H54 (cell line): Measurements from ENCODE around the gene GH2.

Experiments
- DNase-seq: peaks from one replicate; pipeline ENCODE4 v3.0.0; 2011; ENCODE audit warnings: low spot score, mixed read lengths; ENCODE audit not compliant: insufficient read length
- FAIRE-seq: peaks from 3 replicates; lab custom pipeline; 2011; peaks lifted over from hg19 to GRCh38; lab: Jason Lieb, UNC
- POLR2A ChIP-seq: IDR thresholded peaks from 2 replicates; pipeline ENCODE4 v1.6.1; 2011; ENCODE audit warnings: low read depth, mild to moderate bottlenecking, low read length

Gene GH2

GRCh38 chr17:63841350-63842172, 40.2 kb downstream of the GH2 start:
- no peak for TF ChIP-seq POLR2A
- no peak for FAIRE-seq
- DNase-seq: no peak

- no peak for TF ChIP-seq POLR2A
- no peak for DNase-seq
- FAIRE-seq: no peak
These were observed 41.0 kb downstream of the GH2 start for GRCh38 chr17:63840591-63841349.

GRCh38 chr17:63838631-63839171, 43.0 kb downstream of the GH2 start:
- TF ChIP-seq POLR2A: no peak
- DNase-seq (no peak), FAIRE-seq (no peak)

GRCh38 chr17:63837962-63838600, 43.7 kb downstream of the GH2 start:
- TF ChIP-seq POLR2A: no peak
- no peak for FAIRE-seq
- no peak for DNase-seq

GRCh38 chr17:63837480-63837879, 44.3 kb downstream of the GH2 start:
- no peak for DNase-seq
- FAIRE-seq: no peak
- no peak for TF ChIP-seq POLR2A

- FAIRE-seq: no peak
- no peak for DNase-seq
- TF ChIP-seq POLR2A: no peak
These were observed 44.9 kb downstream of the GH2 start for GRCh38 chr17:63836811-63837210.

GRCh38 chr17:63835167-63835720, 46.5 kb downstream of the GH2 start:
- DNase-seq: no peak
- no peak for TF ChIP-seq POLR2A
- no peak for FAIRE-seq

GRCh38 chr17:63834431-63835166, 47.1 kb downstream of the GH2 start:
- TF ChIP-seq POLR2A: no peak
- DNase-seq (peak; percentile 55), FAIRE-seq (no peak)

- no peak for DNase-seq
- no peak for TF ChIP-seq POLR2A
- no peak for FAIRE-seq
These were observed 47.9 kb downstream of the GH2 start for GRCh38 chr17:63833741-63834373.

- TF ChIP-seq POLR2A: no peak
- DNase-seq (no peak), FAIRE-seq (no peak)
These were observed 48.6 kb downstream of the GH2 start for GRCh38 chr17:63833026-63833740.

GRCh38 chr17:63832455-63832854, 49.3 kb downstream of the GH2 start:
- no peak for FAIRE-seq
- DNase-seq: no peak
- no peak for TF ChIP-seq POLR2A

- no peak for TF ChIP-seq POLR2A
- DNase-seq (no peak), FAIRE-seq (no peak)
These were observed 49.7 kb downstream of the GH2 start for GRCh38 chr17:63832014-63832413.
